Measurements from ENCODE around the gene OR52N4. TPM values are rescaled to one million over a fixed set of nuclear protein-coding genes. Genes with fewer than 3 reads are reported as not detected.

Gene OR52N4
- total and polyA plus RNA-seq, 9 of the 15 experiments (the other 6 are each of a cell fraction or from before 2014, with no cell fraction given) = not detected

GRCh38 chr11:5738431-5738830 lies 15.6 kb upstream of the OR52N4 start:
- no peaks in the 10 kb centered on the region for H4K20me1 ChIP-seq (replicated peaks; ENCODE audit: control insufficient read depth, insufficient read depth, low read length)
- no peak overlapping the region for H2AFZ ChIP-seq (ENCODE audit: low read depth, low read length)
- no peaks in the 10 kb centered on the region for H3K79me2 ChIP-seq (ENCODE audit: control insufficient read depth, insufficient read depth, low read length)
- WGBS (ENCODE audit: insufficient coverage, low coverage, missing lambda C conversion rate) = 0% methylated on average over 1 of the region's 1 CpG
- H3K9me3 ChIP-seq (replicated peaks; ENCODE audit: control insufficient read depth, insufficient read depth, low read depth, low read length) = peaks cover 4% of the 10 kb centered on the region; the same call in 1 of the 2 replicates
- TF ChIP-seq TARDBP (IDR thresholded peaks at IDR 0.05) (no peak), TCF7 (IDR thresholded peaks at IDR 0.05; ENCODE audit: borderline replicate concordance) (no peak), FOSL1 (tag; conservative IDR thresholded peaks at IDR 0.05) (no peak), SNAPC5 (CRISPR knock-in tag; IDR thresholded peaks at IDR 0.05) (no peak), SRSF3 (IDR thresholded peaks at IDR 0.05; ENCODE audit: insufficient read depth, low read length) (no peak), PURB (CRISPR knock-in tag; IDR thresholded peaks at IDR 0.05; ENCODE audit: low read depth) (no peak), SIX5 (IDR thresholded peaks at IDR 0.05; ENCODE audit: borderline replicate concordance in 1 of 2, insufficient read depth in 1 of 2, low read depth in 1 of 2, low read length in 2 of 2) (no peak), TFAM (CRISPR knock-in tag; conservative IDR thresholded peaks at IDR 0.05) (no peak), ZNF280B (CRISPR knock-in tag; IDR thresholded peaks at IDR 0.05) (no peak), ZZZ3 (IDR thresholded peaks at IDR 0.05) (no peak), PHF21A (IDR thresholded peaks at IDR 0.05; ENCODE audit: borderline replicate concordance, low read depth) (no peak)
- TF ChIP-seq, protein P1, sequence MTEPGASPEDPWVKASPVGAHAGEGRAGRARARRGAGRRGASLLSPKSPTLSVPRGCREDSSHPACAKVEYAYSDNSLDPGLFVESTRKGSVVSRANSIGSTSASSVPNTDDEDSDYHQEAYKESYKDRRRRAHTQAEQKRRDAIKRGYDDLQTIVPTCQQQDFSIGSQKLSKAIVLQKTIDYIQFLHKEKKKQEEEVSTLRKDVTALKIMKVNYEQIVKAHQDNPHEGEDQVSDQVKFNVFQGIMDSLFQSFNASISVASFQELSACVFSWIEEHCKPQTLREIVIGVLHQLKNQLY (CRISPR knock-in tag; conservative IDR thresholded peaks at IDR 0.05) = no peak
- TF ChIP-seq, protein P2, sequence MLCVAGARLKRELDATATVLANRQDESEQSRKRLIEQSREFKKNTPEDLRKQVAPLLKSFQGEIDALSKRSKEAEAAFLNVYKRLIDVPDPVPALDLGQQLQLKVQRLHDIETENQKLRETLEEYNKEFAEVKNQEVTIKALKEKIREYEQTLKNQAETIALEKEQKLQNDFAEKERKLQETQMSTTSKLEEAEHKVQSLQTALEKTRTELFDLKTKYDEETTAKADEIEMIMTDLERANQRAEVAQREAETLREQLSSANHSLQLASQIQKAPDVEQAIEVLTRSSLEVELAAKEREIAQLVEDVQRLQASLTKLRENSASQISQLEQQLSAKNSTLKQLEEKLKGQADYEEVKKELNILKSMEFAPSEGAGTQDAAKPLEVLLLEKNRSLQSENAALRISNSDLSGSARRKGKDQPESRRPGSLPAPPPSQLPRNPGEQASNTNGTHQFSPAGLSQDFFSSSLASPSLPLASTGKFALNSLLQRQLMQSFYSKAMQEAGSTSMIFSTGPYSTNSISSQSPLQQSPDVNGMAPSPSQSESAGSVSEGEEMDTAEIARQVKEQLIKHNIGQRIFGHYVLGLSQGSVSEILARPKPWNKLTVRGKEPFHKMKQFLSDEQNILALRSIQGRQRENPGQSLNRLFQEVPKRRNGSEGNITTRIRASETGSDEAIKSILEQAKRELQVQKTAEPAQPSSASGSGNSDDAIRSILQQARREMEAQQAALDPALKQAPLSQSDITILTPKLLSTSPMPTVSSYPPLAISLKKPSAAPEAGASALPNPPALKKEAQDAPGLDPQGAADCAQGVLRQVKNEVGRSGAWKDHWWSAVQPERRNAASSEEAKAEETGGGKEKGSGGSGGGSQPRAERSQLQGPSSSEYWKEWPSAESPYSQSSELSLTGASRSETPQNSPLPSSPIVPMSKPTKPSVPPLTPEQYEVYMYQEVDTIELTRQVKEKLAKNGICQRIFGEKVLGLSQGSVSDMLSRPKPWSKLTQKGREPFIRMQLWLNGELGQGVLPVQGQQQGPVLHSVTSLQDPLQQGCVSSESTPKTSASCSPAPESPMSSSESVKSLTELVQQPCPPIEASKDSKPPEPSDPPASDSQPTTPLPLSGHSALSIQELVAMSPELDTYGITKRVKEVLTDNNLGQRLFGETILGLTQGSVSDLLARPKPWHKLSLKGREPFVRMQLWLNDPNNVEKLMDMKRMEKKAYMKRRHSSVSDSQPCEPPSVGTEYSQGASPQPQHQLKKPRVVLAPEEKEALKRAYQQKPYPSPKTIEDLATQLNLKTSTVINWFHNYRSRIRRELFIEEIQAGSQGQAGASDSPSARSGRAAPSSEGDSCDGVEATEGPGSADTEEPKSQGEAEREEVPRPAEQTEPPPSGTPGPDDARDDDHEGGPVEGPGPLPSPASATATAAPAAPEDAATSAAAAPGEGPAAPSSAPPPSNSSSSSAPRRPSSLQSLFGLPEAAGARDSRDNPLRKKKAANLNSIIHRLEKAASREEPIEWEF (CRISPR knock-in tag; IDR thresholded peaks at IDR 0.05) = no peak
- no peaks in the 10 kb centered on the region for H3K9me1 ChIP-seq (ENCODE audit: control insufficient read depth, insufficient read depth, low read length)
- intact Hi-C loops (cut with micrococcal nuclease) (no loop called here), in situ Hi-C loops (cut with MboI) (no loop called here)
- H3K36me3 ChIP-seq (ENCODE audit: control insufficient read depth, insufficient read depth, low read length) = no peaks in the 10 kb centered on the region
- FAIRE-seq = no peak
- BruUV-seq (replicated peaks) = no TSS peak
- H3K27ac ChIP-seq (ENCODE audit: extremely low read depth, low read depth, low read length) = no peak overlapping the region
- ATAC-seq = no peak
- no peak overlapping the region for H3K9ac ChIP-seq (ENCODE audit: insufficient read depth in 1 of 2, low read depth in 2 of 2, low read length in 2 of 2)
- ChIA-PET POLR2A (no interaction called here), CTCF (ENCODE audit: low intra/inter-chr PET ratio) (no interaction called here)
- peaks cover 0 to 2% of the 10 kb centered on the region in 2 experiments; a peak in 1 of 5 replicates for H3K27me3 ChIP-seq (ENCODE audit: control insufficient read depth in 2 of 2, insufficient read depth in 2 of 2, low read length in 2 of 2)
- no peak overlapping the region for H3K4me3 ChIP-seq
- no peak overlapping the region for H3K4me2 ChIP-seq (ENCODE audit: insufficient read depth, low read length)
- DNase-seq (ENCODE audit: extremely low read depth in 1 of 4, low spot score in 3 of 4) = no peak
- H3K4me1 ChIP-seq (replicated peaks in 1 of 2; ENCODE audit: control insufficient read depth in 2 of 2, insufficient read depth in 2 of 2, low read length in 2 of 2) = no peaks in the 10 kb centered on the region
